HG02798 (cell line): ENCODE measurements around the gene LCLAT1.

Source experiments
- ATAC-seq: cut with Tn5 transposase; IDR thresholded peaks from one replicate; pipeline ENCODE4 v1.9.1; 2021; ENCODE audit warnings: mild to moderate bottlenecking; ENCODE audit not compliant: unreplicated experiment, poor library complexity

The LCLAT1 gene

GRCh38 chr2:30447149-30448045 lies at the start of gene LCLAT1:
Gene LCLAT1, plus strand, starts transcription at chr2:30447246. Its CDS starts 78,345 bp downstream, at chr2:30525591.
- peak; percentile 99 for ATAC-seq

- ATAC-seq: no peak
Measured at GRCh38 chr2:30398084-30398873, 48.8 kb upstream of the LCLAT1 start.

DNA sequence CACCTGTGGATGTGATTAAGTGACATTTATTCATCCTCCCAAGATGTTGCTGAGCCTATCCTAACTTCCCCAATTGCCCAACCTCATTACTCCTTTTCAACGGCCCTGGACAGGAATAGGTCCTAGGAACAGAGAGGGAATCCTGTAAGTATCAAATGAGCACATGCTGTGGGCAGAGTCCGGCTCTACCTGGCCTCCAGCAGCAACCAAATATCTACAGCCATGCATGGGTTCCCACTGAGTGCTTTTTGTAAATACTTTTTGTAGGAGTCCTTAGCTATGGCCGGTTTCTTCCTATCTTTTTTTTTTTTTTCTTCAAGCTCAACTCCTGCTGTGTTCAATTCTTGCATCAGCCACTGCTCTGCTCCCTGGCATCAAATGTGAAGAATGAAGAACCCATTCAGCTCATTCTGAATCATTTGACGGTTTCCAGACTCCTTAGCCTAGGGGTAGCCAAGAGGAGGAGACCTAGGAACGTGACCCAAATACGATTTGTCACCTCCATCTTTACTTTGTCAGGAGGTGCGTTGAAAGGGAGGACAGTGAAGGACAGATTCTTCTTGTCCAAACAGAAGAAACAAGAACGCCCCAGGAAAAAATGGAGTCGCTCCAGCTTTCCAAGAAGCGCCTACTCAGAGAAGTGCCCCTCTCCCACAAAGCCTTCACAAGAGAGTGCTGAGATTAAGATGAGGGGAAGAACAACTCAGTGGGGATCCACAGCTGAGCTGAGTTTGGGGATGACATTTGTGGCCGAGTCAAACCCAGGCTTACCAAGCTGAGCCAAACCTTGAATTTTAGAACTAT lies 46.7 kb upstream of the LCLAT1 start:
- no peak for ATAC-seq

GRCh38 chr2:30402441-30403182 lies 44.4 kb upstream of the LCLAT1 start:
- no peak for ATAC-seq

GRCh38 chr2:30403592-30404312 lies 43.3 kb upstream of the LCLAT1 start:
- ATAC-seq: no peak

DNA sequence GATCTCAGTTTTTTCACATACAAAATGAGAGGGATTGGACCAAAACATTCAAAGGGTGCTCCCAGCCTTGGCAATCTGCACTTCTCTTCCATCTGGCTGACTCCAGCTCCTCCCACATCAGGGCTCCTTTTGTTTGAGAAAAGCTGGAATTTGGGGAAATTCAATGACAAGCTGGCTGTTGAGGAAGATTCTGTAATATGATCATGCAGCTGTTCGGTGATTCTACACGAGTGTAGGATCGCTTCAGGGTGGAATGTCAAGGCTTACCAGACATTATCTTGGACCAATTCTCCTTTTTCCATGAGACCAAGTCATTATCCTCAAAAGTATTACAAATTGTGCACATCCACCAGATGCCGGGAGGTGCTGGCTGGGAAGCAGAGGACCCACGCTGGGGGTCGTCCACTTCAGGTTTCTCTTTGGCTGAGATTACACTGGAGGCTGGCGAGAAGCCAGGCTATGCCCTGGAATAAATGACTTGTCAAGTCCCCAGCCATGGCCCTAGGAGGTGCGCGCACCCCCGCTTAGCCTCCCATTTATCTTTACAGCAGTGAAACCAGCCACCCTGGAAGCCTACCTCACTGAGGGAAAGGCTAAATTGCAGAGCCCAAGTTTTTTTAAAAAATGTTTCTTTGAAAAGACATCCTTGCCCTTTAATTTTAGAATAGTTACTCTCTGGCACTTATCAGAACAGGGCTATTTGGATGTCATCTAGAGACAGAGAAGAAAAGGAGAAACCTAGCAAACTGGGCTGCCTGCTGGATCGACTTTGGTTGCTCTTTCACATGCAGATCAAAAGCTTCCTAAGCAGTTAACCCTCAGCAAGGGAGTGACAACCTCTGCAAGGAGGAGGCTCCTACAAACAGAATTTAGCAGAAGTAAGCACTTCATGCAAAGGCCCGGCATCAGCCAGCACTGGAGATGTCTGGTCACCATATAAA lies 42.5 kb upstream of the LCLAT1 start:
- ATAC-seq: no peak

DNA sequence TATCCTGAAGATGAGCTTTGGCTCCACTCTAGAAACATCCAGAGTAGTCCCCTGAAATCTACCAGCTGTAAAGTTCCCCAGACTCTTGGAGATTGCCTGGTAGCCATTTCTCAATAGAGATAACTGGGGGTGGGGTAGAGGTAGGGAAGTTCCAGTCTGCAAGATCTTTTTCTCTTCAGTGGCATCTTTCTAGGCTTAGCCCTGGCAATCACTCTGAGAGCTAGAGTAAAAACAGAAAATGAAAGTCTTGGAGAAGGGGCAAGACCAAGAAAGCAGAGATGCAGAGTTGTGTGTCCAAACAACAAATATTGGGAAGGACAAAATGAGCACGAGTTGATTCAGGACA lies 41.8 kb upstream of the LCLAT1 start:
- no peak for ATAC-seq

DNA sequence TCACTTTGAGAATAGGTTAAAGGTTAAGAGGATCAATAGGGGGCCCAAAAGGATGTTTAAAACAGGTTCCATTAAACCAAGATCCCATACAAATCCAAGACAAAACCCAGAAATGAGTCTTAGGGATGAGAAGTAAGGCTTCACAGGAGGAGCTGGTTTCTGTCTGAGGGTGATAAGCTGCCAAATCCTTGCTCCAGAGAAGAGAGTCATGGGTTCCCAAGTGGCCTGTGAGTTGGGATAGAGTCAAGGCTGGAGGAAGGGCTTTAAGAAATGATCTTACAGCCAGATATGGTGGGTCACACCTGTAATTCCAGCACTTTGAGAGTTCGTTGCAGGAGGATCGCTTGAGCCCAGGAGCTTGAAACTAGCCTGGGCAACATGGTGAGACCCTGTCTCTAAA lies 40.2 kb upstream of the LCLAT1 start:
- ATAC-seq: no peak

DNA sequence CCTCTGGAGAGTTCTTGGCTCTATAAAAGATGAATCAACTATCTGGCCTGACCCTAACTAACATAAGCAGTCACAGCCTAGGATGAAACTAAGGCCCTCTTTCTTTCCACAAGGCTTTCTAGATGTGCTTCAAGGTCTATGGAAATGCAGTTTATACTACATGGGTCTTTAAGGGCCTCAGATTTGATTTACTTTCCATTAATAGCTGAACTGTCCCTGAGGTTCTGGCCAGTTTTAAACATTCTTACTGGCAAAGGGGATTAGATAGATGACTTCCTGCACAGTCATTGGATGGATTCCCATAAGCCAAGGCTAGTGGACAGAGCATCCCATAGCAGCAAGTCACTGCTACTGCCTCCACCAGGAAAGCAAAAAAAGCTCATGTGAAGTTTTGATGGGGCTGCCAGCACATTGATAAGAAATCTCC lies 38.1 kb upstream of the LCLAT1 start:
- ATAC-seq: no peak

- no peak for ATAC-seq
Measured at GRCh38 chr2:30410217-30410616, 36.8 kb upstream of the LCLAT1 start.

DNA sequence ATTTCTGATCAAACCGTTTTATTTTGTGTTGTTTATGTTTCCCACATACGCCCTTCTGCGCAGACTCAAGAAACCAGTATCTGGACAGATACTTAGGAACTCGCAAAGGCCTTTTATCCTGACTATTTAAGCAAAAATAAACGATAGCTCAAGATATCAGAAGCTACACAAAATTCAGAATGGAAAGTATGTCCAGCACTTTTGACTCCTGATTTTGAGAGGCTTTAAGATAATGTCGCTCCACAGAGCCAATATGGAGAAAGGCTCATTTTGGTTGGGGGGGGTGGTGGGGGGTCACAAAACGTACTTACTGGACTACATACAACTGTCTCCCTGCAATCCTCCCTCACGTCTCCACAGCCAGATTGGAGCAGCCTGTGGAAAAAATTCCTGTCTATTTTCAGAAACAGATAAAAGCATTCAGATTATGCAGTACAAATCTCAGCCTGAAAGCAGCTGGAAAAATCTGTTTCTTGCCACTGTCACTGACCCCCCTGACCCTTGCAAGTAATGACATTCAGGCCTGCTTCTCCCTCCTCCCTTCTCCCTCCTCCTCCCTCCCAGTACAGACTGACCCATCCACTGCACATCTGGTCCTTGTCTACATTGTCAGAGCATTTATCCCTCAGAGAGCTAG lies 34.9 kb upstream of the LCLAT1 start:
- no peak for ATAC-seq

DNA sequence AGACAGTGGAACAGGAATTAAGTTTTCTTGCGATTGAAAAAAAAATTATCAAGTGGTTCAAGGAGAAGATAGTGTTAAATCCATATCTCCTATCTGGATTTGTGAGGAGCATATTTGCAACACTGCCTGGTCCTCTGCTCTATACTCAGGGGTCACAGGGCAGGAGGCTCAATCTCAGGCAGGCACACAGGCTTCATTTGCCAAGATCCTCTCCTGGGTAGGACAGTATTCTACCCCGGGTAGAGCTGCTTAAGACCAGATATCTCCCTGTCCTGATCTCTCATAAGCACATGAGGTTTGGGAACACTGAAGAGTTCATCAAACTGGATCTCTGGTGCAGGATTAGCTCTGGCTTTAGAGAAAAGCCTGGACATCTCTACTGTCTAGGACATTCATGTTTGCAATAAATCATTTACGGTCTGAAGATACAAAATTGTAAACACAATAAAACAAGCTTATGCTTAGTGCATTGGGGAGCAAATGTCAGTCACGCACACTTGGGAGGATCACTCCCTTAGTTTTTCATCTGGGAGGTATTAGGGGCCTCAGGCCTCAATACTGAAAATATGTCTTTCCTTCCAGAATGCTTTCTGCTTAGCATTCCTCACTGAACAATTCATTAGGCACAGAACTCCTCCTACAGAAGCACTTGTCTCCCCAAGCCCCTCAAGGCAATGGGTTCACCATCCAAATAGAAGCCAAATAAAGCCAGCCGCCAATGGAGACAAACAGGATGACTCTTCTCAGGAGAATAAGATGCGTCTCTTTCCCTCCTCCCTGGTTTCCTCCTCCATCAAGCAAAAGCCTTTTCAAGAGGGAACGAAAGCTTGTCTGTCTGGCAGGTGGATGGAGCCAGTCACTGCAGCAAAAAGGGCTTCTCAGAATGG lies 34.1 kb upstream of the LCLAT1 start:
- ATAC-seq: no peak

- ATAC-seq: no peak
Measured at GRCh38 chr2:30414961-30415360, 32.1 kb upstream of the LCLAT1 start.

- no peak for ATAC-seq
Measured at GRCh38 chr2:30417253-30417652, 29.8 kb upstream of the LCLAT1 start.

- ATAC-seq: no peak
Measured at GRCh38 chr2:30421026-30421603, 25.9 kb upstream of the LCLAT1 start.

DNA sequence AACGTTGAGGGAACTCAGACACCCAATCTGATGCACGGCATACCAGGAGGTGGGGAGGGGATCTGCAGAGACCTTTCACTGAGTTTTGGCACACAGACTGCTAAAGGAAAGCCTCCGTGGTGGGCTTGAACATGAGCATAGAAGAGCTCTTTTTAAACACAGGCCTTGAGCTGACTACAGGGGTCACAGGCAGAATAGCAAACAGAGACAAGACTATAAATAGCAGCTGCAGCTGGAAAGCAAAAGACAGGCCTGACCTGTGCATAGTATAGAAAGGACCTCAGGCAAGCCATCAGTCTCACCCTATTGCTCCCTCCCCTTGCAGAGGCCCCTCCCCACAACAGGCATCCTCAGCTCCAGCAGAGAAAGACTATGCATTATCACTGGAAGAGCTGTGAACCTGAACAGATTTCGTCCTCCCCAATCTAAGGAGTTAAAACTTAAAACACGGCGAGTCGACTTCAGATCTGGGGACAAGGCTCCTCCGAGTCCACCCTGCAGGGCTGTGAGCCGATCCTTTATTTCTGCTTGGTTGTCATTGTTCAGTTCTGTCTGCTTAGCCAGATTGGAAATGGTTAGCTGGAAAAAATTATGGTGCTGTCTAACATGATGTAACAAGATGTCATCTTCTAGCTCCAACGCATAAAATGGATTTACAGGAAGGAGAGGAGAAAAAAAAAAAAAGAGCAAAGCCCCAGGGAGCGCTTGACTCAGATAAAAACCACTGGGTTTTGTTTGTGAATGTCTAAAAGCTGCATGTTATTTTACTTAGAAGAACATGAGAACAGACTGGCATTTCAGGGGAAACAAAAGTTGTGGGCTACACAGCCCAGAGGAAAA lies 25.2 kb upstream of the LCLAT1 start:
- peak; percentile 64 for ATAC-seq
